ENCODE results near the gene SERPIND1. TPM values are rescaled to one million over a fixed set of nuclear protein-coding genes. Genes with fewer than 3 reads are reported as not detected.
"Not testable (repeated sequence)": the region's sequence is repeated elsewhere in the genome, so short reads cannot be mapped to it uniquely, and the experiment has no call there.

The SERPIND1 gene
- total RNA-seq, 1 experiment from 2014 or later = 0.19 TPM

DNA sequence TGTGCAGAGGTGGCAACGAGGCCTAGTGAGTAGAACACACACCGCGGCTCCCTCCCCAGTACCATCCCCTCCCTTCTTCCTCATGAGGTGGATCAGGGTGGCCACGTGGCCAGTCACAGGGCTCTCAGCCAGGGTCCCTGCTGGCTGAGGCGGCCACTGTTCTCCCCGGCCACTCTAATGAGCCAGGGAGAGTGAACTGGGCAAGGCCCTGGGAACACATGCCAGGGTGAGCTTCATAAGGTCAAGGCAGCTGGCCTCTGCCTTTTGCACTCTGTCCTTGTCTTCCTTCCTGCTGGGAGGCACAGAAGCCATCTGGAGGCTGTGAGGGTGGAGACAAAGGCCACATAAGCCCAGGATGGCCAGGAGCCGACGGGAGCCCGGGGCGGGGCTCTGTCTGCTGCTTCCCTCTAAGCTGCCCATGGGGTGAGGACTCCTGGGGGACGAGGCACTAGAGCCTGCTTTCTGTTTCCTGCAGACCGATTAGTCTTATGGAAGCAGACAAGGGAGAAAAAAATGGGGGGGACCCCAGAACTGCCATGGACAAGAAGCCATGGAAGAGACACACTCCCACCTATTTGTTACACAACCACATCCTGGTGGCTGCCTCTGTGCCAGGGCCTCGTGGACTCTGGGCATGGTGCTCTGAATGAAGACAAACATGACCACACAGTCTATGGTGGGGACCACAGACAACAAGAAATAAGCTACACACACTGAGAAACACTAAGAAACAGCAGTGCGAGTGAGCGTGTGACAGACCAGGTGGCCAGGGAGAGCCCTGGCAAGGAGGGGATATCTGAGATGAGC, 38.4 kb upstream of the SERPIND1 start:
- H3K36me3 ChIP-seq (ENCODE audit: insufficient read depth, low read length, poor library complexity, severe bottlenecking); H3K27ac ChIP-seq (ENCODE audit: low read depth, low read length, poor library complexity, severe bottlenecking); H3K4me3 ChIP-seq (ENCODE audit: low read depth, low read length, poor library complexity, severe bottlenecking); H3K27me3 ChIP-seq (replicated peaks; ENCODE audit: insufficient read depth, low read depth, low read length, poor library complexity); H3K9me3 ChIP-seq (ENCODE audit: low read depth, low read length, poor library complexity, severe bottlenecking); DNase-seq (ENCODE audit: low spot score); CTCF ChIA-PET; H3K4me1 ChIP-seq (ENCODE audit: insufficient read depth, low read length, poor library complexity, severe bottlenecking); POLR2A ChIA-PET (ENCODE audit: low non-redundant PET); BruUV-seq (replicated peaks); intact Hi-C loops (cut with micrococcal nuclease; ENCODE audit: unreplicated experiment): not testable (repeated sequence)

DNA sequence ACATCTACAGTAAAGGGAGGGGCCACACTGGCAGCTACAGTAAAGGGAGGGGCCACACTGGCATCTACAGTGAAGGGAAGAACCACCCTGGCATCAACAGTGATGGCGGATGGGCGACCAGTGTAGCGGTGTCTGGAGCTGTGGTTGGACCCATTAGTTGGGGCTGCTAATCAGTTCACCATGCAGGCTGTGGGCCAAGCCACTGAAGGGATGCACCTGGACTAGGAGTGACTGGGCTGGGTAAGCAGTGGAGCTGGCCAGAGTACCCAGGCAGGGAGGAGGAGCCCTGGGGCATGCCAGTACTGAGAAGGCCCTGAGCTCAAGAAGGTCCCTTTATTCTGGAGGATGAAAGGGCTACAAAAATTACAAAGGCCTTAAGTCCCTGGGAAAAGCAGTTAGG, 37.0 kb upstream of the SERPIND1 start:
- DNase-seq (ENCODE audit: low spot score); CTCF ChIA-PET; H3K4me3 ChIP-seq (ENCODE audit: low read depth, low read length, poor library complexity, severe bottlenecking); BruUV-seq (replicated peaks); H3K9me3 ChIP-seq (ENCODE audit: low read depth, low read length, poor library complexity, severe bottlenecking); H3K4me1 ChIP-seq (ENCODE audit: insufficient read depth, low read length, poor library complexity, severe bottlenecking); intact Hi-C loops (cut with micrococcal nuclease; ENCODE audit: unreplicated experiment); H3K27ac ChIP-seq (ENCODE audit: low read depth, low read length, poor library complexity, severe bottlenecking); H3K27me3 ChIP-seq (replicated peaks; ENCODE audit: insufficient read depth, low read depth, low read length, poor library complexity); POLR2A ChIA-PET (ENCODE audit: low non-redundant PET): not testable (repeated sequence)
- H3K36me3 ChIP-seq (ENCODE audit: insufficient read depth, low read length, poor library complexity, severe bottlenecking) = peaks cover 11% of the 10 kb centered on the region

- Histone ChIP-seq H3K27me3 (replicated peaks; ENCODE audit: insufficient read depth, low read depth, low read length, poor library complexity) (no peaks in the 10 kb centered on the region), H3K36me3 (ENCODE audit: insufficient read depth, low read length, poor library complexity, severe bottlenecking) (peaks cover 11% of the 10 kb centered on the region), H3K27ac (ENCODE audit: low read depth, low read length, poor library complexity, severe bottlenecking) (no peak overlapping the region), H3K4me3 (ENCODE audit: low read depth, low read length, poor library complexity, severe bottlenecking) (no peak overlapping the region), H3K4me1 (ENCODE audit: insufficient read depth, low read length, poor library complexity, severe bottlenecking) (no peaks in the 10 kb centered on the region), H3K9me3 (ENCODE audit: low read depth, low read length, poor library complexity, severe bottlenecking) (peaks cover 7% of the 10 kb centered on the region)
- DNase-seq (ENCODE audit: low spot score) = no peak
- TF ChIP-seq, protein P1, sequence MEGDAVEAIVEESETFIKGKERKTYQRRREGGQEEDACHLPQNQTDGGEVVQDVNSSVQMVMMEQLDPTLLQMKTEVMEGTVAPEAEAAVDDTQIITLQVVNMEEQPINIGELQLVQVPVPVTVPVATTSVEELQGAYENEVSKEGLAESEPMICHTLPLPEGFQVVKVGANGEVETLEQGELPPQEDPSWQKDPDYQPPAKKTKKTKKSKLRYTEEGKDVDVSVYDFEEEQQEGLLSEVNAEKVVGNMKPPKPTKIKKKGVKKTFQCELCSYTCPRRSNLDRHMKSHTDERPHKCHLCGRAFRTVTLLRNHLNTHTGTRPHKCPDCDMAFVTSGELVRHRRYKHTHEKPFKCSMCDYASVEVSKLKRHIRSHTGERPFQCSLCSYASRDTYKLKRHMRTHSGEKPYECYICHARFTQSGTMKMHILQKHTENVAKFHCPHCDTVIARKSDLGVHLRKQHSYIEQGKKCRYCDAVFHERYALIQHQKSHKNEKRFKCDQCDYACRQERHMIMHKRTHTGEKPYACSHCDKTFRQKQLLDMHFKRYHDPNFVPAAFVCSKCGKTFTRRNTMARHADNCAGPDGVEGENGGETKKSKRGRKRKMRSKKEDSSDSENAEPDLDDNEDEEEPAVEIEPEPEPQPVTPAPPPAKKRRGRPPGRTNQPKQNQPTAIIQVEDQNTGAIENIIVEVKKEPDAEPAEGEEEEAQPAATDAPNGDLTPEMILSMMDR (conservative IDR thresholded peaks at IDR 0.05; ENCODE audit: low read depth, low read length) = no peak
- TF ChIP-seq EZH2 (IDR thresholded peaks at IDR 0.05; ENCODE audit: borderline replicate concordance, low read depth, low read length, poor library complexity, severe bottlenecking) = no peak
- ChIA-PET CTCF (interaction anchor here (0.5 to 0.6 kb wide), 2 partner anchors 8 to 10 kb away, joined by 4 to 5 read pairs; no protein-coding TSS in a partner anchor), POLR2A (ENCODE audit: low non-redundant PET) (no interaction called here)
- intact Hi-C loops (cut with micrococcal nuclease; ENCODE audit: unreplicated experiment) = no loop called here
- no TSS peak for BruUV-seq (replicated peaks)
These were observed 35.4 kb upstream of the SERPIND1 start for GRCh38 chr22:20738394-20739089.

DNA sequence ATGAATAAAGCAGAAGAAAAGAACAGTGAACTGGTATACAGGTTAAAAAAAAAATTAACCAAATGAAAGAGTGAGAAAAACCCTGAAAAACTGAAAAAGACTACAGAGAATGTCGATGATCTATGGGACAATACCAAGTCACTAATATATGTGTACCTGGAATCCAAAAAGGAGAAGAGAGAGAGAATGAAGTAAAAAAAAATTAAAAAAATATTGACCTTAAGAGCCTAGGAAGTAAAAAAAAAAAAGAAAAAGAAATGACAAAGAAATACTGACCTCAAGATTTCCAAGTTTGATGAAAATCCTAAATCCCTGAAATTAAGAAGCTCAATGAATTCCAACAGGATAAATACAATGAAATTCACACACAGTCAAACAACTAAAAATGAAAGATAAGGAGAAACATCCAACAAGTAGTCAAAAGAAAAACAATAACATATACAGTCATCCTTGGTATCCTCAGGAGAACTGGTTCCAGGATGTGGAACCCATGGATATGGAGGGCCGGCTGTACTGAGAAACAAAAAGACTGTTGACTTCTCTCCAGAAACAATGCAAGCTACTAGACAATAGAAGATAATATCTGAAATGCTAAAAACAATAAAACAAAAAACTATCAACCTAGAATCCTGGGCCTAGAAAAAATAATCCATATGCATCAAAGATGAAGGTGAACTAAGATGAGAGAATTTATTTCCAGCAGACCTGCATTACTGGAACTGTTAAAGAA, 33.5 kb upstream of the SERPIND1 start:
- no peak for TF ChIP-seq EZH2 (IDR thresholded peaks at IDR 0.05; ENCODE audit: borderline replicate concordance, low read depth, low read length, poor library complexity, severe bottlenecking)
- TF ChIP-seq, protein P1 (conservative IDR thresholded peaks at IDR 0.05; ENCODE audit: low read depth, low read length) = no peak
- Histone ChIP-seq H3K27me3 (replicated peaks; ENCODE audit: insufficient read depth, low read depth, low read length, poor library complexity) (no peaks in the 10 kb centered on the region), H3K27ac (ENCODE audit: low read depth, low read length, poor library complexity, severe bottlenecking) (no peak overlapping the region), H3K4me1 (ENCODE audit: insufficient read depth, low read length, poor library complexity, severe bottlenecking) (no peaks in the 10 kb centered on the region), H3K36me3 (ENCODE audit: insufficient read depth, low read length, poor library complexity, severe bottlenecking) (peaks cover 11% of the 10 kb centered on the region), H3K9me3 (ENCODE audit: low read depth, low read length, poor library complexity, severe bottlenecking) (peaks cover 7% of the 10 kb centered on the region), H3K4me3 (ENCODE audit: low read depth, low read length, poor library complexity, severe bottlenecking) (no peak overlapping the region)
- ChIA-PET POLR2A (ENCODE audit: low non-redundant PET) (no interaction called here), CTCF (no interaction called here)
- BruUV-seq (replicated peaks) = no TSS peak
- no peak for DNase-seq (ENCODE audit: low spot score)
- intact Hi-C loops (cut with micrococcal nuclease; ENCODE audit: unreplicated experiment) = no loop called here
